CD4-positive, alpha-beta T cell treated with Interleukin-15 for 1 hour (primary cell): Measurements from ENCODE around the gene PTPRM.

Experiments
- DNase-seq: peaks from one replicate; pipeline ENCODE4 v3.0.0-alpha.2; 2020

The PTPRM gene

DNA sequence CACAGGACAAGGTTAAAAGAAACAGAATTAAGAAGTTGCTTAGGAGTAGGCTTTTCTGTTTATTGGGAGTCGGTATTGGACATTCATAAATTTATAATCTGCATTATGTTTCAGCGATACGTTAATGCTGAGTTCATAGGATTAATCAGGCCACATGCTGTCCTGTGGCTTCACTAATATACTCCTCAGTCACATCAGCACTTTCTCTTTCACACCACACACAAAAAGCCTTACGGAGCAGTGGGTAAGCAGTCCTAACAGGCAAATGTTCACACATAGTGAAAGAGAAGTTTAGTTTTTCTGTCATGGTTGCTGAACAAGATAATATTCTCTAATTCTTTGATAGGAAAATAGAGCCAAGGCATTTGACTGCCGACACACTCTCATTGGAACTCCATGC, 630.4 kb downstream of the PTPRM start:
- no peak for DNase-seq

DNA sequence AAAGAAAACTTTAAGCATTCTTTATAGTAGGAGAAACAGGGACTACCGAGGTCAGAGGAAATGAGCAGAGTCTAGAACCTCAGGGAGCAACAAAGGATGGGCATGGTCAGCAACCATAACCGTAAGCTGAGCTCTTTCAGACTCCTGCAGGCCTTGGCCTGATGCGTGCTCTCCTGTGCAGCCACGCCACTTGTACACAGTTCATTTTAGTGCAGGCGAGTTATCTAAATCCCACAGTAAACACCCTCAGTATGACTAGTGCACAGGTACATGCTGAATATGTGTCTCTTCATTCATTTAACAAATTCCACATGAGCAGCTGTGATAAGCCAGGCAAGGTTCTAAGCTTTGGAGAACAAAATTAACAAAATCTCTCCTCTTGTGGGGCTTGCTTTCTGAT, 640.9 kb downstream of the PTPRM start:
- DNase-seq, result no peak

DNA sequence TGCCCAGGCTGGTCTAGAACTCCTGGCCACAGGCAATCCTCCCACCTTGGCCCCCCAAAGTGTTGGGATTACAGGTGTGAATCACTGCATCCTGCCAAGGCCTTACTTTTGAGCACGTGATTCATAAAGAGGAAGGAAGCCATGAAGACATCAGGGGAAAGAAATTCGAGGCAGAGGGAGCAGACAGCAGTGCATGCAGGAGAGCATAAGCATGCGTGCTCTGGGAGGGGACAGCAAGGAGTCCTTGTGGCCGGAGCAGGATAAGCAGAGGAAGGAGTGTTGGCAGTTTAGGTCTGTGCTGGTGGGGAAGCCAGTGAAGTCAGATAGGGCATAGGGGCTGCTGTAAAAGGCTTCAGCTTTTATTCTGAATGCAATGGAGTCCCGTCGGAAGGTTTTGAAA, 641.6 kb downstream of the PTPRM start:
- no peak for DNase-seq

DNA sequence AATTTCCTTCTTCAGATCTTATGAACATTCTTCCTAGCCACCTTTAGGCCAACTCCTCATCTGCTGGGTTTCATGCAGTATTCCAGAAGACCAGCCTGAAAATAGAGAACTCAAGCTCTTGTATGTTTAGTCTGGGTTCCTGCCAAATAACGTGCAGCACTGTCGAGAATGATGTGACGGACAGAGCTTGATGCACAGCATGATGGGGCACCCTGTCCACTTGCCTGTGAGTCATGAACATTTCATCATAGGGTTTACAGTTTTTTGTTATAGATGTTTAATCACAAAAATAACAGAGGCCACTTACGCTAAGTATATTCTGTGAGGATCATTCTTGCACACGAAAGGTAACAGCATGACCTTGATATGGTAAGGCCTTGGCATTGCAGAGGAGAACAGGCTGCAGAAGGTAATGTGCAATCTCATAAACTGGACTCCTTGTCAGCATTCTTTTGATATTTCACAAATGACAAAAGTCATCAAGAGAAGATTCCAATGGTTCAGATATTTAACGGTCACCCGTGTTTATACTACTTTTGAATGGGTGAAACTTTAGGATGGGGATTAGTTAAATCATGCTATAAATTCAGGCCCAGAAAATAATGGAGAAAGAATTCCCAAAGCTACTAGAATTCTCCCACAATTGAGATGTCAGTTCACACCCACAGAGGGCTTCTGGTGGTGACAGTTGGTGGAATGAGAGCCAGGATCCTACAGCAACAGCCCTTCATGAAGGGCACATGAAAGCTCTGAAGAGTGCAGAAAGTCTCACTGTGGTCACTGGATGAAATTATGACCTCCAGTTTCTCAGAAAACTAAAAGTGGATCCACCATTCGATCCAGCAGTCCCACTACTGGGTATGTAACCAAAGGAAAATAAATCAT, 646.0 kb downstream of the PTPRM start:
- DNase-seq, result no peak

DNA sequence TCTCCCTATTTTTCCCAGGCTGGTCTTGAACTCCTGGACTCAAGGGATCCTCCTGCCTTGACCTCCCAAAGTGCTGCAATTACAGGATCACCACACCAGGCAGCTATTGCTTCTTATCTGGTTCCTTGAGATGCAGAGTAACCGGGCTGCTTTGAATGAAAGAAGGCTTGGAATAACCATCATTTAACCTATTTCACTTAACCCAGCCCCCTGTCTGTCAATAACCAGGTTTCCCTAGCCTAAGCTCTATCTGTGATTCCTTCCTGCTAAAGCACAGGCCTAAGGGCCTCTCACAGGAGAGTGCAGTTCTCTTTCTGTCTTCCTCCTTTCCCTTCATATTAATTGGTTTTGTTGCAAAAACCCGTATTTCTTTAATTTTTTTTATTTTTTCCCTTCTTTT, 648.6 kb downstream of the PTPRM start:
- no peak for DNase-seq

DNA sequence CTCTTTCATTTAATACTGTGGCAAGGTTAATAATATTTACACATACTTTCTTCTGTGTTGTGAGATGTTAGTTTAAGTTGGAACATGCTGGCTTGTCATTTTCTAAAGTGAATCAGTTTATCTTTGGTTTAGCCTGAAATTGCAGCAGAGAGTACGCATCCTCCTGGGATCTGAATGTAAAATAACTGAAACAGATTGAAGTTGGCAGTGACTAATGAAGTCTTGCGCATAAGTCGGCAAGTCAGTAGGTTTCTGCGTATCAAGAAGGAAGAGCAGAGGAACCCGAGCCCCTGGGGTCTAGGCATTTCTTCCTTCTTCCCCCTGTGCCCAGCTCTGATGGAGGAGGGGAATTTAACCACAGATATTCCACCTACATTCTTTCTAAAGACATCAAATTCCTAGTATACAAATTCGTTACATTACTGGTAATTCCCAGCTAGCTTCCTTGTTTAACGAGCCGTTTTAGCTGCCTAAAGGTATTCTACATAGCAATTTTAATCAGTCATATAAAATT, 650.0 kb downstream of the PTPRM start:
- DNase-seq, result no peak

DNA sequence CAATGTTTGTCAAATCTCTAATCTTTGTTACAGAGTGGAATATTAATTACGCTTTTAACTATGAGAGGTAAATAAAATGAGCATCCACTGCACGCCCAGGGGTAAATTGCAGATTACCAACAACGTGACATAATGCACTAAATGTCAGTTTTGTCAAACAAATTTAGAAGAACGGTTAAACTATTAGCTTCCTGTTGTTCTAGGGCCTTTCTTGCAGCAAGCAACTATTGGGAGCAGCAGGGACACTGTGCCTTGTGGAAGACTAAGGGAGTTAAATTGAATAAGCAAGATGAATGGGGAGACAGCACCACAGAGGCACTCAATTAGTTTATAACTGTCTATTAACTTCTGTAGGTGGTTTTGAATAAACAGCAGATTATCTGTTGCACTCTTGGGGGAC, 651.1 kb downstream of the PTPRM start:
- no peak for DNase-seq

DNA sequence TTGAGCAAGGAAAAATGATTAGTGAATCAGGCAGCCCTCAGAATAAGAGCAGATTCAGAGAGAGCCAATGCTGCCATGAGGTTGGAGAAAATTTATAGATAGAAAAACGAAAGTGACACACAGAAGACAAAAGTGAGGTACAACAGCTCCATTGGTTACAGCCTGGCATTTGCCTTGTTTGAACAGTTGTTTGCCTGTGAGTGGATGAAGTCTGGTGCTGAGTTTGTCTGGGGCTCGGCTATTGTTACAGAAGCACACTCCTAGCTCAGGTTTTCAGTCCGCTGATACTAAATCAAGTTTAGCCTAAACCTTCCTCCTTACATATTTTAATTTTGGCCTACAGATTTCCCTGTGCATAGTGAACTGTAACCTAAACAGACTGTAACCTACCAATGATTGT, 654.3 kb downstream of the PTPRM start:
- DNase-seq, result no peak

DNA sequence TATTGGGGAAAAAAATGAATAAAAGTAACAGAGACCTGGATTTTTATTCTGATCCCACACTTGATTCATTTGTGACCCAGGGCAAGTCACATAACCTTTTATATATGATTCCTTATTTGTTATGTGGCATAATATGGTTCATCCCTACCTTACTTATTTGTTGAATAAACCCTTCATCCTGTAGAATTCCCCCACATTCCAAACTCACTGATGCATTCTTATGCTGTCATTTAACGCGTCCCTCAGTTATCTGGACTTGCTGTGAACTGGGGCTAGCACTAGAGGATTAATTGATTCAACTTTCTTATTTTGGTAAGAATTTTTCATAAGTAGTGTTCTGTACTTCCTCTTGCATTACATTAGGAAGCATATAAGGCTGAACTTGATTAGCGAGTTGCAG, 657.5 kb downstream of the PTPRM start:
- DNase-seq, result no peak

DNA sequence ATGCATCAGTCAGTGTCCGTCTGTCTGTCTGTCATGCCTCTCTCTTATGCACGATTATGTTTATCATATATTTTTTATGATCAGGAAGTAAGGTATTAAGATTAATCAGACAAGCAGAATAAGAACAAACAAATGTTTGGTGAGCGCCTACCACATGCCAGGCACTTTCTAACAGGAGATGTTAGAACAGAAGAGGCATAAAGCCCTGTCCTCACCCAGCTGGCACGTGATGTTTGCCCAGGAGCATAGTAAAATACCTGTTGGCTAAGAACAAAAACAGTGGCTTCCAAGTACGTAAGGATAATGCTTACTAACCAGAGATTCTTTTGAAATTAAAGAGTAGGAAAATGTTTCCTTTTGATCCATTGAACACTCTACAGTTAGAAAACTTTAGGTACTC, 661.9 kb downstream of the PTPRM start:
- no peak for DNase-seq

DNA sequence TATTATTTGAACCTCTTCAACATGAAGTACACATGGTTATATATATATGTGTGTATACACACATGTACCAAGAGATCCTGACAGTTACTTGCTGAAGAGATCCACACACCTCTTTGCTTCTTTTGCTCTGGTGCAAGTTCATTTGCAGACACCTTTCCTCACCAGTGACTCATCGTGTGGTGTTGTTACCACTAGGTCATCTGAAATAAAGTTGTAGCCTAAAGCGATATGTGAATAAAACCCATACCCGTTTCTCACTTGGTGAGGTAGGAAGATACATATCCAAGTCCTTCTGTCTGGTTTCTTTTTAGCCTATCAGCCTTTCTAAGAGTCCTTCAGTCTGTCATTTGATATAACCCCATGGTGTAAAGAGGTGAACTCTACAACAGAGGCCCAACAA, 662.7 kb downstream of the PTPRM start:
- no peak for DNase-seq

DNA sequence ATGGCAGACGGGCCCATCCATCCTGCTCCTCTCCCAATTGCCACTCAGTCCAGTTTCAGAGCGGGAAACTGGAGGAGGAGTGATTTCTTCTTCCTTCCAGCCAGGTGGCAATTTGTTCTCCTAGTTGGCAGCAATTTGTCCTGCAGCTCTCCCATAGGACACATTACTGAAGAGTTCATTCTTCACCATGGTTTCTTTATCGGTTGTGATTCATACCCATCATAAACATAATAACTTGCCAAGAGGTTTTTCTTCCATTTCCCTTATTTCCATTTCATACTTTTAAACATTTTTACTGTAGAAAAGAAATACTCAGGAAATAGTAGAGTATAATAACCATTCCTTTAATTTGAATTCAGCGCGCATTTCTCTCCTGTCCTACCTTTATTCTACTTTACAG, 664.2 kb downstream of the PTPRM start:
- no peak for DNase-seq

DNA sequence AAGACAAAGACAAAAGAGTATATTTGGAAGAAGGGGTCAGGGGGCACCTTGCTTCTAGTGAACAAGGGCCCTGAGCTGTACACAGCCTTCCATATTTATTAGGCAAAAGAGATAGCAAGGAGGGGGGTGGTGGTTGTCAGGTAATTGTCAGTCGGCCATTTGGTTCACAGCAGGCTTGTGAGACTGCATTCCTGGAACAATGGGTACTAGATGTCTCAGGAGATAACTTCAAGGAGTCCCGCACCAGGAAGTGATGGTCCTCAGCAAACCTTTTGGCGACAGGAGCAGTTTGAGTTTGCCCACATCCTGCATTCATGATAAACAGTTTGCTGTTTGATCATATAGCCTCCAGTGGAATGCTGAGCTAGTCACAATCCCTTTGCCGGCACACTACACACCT, 665.7 kb downstream of the PTPRM start:
- no peak for DNase-seq

DNA sequence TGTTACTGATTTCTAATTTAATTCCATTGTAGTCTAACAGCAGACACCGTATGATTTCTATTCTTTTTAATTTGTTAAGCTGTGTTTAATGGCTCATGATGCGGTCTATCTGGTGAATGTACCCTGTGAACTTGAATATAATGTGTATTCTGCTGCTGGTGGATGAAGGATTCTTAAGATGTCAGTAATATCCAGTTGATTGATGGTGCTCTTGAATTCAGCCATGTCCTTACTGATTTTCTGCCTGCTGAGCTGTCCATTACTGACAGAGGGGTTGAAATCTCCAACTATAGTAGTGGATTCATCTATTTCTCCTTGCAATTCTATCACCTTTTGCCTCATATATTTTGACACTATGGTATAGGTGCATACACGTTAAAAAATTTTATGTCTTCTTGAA, 668.8 kb downstream of the PTPRM start:
- DNase-seq, result no peak

DNA sequence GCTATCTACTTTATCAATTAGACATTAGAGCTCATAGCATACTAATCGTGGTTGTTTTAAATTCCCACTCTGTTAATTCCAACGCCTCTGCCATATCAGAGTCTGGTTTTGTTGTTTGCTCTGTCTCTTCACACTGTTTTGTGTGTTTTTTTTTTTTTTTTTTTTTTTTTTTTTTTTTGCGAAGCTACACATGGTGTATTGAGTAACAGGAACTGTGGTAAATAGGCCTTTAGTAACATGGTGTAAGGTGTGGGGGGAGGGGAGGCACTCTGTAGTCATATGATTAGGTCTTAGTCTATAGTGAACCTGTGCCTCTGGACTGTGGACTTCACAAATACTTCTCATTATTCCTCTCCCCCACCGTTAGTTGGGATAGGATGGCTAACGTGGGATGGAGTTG, 671.4 kb downstream of the PTPRM start:
- DNase-seq, result no peak

DNA sequence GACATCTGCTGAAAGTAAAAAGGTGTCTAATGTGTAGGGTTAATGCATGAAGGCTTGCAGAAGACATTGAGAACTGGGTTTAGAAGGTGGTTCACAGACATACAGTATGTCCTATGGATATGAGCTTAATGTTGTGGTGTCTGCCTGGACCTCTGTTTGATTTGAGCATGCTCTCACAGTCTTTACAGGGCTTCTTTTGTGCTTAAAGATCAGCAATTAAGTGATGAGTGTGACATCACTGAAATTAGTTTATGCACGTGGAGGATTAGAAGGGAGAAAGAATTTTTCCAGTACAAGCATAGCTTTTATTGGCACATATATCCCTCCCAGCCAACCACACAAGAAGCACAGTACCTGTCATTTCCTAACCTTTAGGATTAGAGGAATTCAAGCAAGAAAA, 674.6 kb downstream of the PTPRM start:
- no peak for DNase-seq

DNA sequence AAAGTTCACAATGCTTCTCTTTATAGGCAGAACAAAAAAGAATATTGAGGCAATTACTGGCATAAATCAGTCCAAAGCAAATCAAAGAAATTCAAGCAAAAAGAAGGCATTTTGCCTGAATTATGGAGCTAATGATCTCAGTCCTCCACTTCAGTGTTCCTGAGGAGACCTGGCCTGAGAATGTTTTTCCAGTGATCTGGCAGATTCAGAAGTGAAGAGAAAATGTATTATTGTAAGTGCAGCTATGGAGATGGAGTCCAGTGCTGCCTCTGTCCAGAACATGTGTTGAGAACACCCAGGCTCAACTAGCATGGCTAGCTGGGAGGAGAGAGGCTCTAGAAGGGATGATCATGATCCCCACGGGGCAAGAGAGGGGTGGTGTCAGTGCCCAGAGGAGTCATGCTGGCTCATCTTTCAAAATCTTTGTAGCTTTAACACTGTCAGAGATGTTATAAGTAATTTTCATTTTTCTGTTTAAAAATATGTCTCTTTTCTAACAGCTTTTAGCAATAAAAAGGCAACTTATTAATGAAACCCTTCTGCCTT, 675.1 kb downstream of the PTPRM start:
- no peak for DNase-seq

DNA sequence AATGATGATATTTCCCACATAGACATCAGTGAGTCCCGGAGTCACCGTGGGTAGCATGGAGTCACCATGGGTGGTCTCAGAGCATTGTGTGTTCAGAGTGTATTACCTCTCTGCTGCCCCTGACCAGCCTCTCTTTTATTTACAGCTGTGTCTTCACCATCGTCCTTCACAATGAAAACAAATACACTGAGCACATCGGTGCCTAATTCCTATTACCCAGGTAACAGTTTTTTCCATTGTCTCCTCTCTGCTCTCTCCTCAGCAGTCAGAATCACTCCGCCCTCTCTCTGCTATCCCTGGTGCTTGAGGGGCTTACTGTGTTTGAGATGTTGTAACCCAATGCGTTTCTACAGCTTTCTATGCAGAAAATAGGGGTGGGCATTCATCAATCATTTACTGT, 680.6 kb downstream of the PTPRM start:
- DNase-seq, result no peak

DNA sequence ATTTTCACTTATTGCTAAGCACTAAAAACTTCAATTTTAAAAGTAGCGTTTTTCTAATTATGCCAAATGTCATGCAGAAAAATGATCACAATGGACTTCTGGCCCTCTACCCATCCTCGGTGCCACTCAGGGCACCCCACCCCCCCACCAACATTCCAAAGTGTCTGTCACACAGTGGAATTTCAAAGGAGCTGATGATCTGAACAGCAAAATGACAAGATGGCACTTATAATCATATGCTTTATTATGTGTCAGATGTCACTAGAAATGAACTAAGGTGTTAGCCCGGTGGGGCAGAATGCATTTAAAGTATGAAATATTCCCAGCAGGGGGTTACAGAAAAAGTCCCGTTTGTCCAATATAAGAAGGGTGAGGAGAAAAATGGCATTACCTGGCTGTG, 681.5 kb downstream of the PTPRM start:
- no peak for DNase-seq

DNA sequence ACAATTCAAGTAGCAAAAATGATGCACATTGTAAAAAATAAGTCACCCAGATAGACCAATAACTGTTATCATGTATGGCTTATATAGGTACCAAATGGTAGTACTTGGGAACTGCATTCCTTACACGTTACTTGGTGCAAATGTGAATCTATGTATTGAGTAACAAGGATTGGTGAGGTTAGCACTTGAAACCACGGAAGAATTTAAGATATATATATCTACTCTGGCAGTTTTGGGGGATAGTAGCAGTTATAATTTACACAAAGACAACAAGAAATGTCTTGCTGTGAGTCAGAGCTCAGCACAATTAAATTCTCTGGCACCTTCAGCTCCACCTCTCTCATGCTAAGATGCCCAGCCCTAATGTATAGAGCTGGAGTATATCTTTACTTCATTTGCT, 682.7 kb downstream of the PTPRM start:
- no peak for DNase-seq

DNA sequence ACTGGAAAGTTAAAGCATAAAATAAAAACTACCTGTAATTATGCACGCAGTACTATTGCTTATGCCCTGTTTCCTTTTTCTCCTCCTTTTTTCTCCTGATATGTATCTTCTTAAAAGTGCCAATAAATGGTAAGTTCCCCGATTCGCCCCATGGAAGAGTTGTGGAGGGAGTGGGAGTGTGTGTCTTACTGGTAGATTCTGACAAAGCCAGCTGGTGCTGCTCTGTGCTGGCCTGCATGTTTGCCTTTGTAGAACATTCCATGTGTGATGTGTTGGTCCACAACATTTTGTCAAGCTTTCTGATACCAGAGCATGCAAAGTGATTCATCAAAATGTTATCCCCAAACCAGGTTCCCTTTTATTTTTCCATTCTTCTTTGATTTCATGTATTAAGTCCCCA, 685.3 kb downstream of the PTPRM start:
- DNase-seq, result no peak

DNA sequence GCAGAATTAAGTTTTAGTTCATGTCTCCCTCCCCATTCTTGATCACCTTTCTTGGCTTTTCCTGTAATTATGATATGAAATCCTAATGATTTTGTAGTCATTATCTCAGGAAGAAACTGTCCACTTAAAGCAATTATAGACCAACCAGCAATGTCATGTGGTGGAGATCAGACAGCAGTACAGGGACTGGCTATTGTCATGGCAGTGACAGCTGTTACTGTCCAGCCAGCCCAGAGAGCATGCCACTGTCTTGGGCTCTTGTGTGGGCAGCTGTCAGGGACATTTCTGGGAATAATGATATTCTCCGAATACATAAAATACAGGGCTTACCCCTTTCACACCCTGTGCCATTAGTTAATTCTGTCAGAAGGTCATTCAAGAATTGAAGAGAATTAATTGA, 686.8 kb downstream of the PTPRM start:
- DNase-seq, result no peak

DNA sequence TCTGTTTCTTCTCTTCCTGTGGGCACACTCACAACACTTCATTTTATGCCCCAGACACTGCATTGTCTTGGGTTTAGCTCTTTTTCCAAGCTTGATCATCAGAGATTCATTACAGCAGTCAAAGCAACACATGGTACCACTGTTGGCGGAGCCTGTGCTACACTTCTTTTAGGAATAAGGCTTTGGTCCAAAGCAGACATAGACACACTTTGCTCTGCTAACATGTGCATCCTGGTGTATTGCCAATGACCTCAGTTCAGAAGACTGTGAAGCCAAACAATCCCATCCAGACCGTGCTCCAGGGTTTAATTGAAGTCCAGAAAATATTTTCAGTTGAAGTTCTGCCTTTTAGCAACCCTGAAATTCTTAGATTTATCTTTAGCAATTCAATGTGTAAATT, 687.5 kb downstream of the PTPRM start:
- no peak for DNase-seq

DNA sequence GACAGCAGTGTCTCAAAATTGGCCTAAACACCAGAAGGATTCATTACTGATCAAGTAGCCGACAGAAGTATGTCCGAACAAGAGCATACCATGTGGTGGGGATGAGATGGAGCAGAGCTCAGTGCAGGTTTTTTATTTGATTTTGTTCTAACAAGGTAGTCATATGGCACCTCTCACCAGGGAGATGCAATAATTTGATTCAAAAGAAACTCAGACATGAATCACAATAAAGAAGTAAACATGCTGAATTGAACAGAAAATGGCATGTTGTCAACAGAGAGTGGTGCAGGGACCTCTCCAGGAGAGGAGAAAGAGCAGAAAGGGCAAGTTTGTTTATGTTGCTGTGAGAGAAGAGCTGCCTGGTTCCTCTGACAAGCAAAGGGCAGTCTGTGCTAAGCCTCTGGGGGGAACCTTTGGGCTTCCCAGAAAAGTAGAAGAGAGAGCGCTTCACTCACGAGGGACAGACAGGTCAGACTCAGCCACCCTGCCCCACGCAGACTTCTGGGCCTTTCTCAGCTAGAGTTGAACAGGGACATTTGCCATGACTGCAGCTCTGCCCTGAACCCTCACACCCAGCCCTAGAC, 690.8 kb downstream of the PTPRM start:
- no peak for DNase-seq
